Dendritic cell treated with granulocyte-macrophage colony-stimulating factor and Interleukin-4, amounts not matched to agents 40 ng/mL and 50 ng/mL, for 4 days (primary cell): ENCODE data around the gene ITPR2.
"Not testable (repeated sequence)": the region's sequence is repeated elsewhere in the genome, so short reads cannot be mapped to it uniquely, and the experiment has no call there.

ENCODE experiments used
- H3K27ac Mint-ChIP-seq: one replicate; pipeline ENCODE4 v1.8.0; 2022; ENCODE audit warnings: mild to moderate bottlenecking, mixed read lengths
- H3K27me3 Mint-ChIP-seq: one replicate; pipeline ENCODE4 v1.8.0; 2022; ENCODE audit warnings: mild to moderate bottlenecking, mixed read lengths
- H3K36me3 Mint-ChIP-seq: one replicate; pipeline ENCODE4 v1.8.0; 2022; ENCODE audit warnings: low read depth, mixed read lengths
- H3K4me1 Mint-ChIP-seq: one replicate; pipeline ENCODE4 v1.8.0; 2022; ENCODE audit warnings: low read depth, mixed read lengths
- H3K4me3 Mint-ChIP-seq: one replicate; pipeline ENCODE4 v1.8.0; 2022; ENCODE audit warnings: mild to moderate bottlenecking, moderate library complexity, mixed read lengths
- H3K9me3 Mint-ChIP-seq: one replicate; pipeline ENCODE4 v1.8.0; 2022; ENCODE audit warnings: mixed read lengths
- intact Hi-C: fragments of 100-400 bp; cut with micrococcal nuclease; formaldehyde crosslinking; loops from one replicate; pipeline ENCODE4 v1.15.0; 2022

Gene ITPR2

GRCh38 chr12:26689281-26689841 lies 143.6 kb downstream of the ITPR2 start:
- Mint-ChIP-seq H3K9me3 (no peaks in the 10 kb centered on the region), H3K36me3 (peaks cover 80% of the 10 kb centered on the region), H3K27me3 (no peaks in the 10 kb centered on the region), H3K4me1 (peaks cover 6% of the 10 kb centered on the region), H3K27ac (no peak overlapping the region), H3K4me3 (no peak overlapping the region)
- intact Hi-C loops: no loop called here

- Mint-ChIP-seq H3K27me3 (no peaks in the 10 kb centered on the region), H3K9me3 (no peaks in the 10 kb centered on the region), H3K4me3 (no peak overlapping the region), H3K4me1 (peaks cover 6% of the 10 kb centered on the region), H3K36me3 (peaks cover 80% of the 10 kb centered on the region), H3K27ac (no peak overlapping the region)
- intact Hi-C loops: no loop called here
Measured at GRCh38 chr12:26688344-26688904, 144.6 kb downstream of the ITPR2 start.

- Mint-ChIP-seq H3K4me3 (no peak overlapping the region), H3K27ac (no peak overlapping the region), H3K9me3 (no peaks in the 10 kb centered on the region), H3K27me3 (no peaks in the 10 kb centered on the region), H3K36me3 (peaks cover 85% of the 10 kb centered on the region), H3K4me1 (peaks cover 6% of the 10 kb centered on the region)
- intact Hi-C loops: no loop called here
Measured at GRCh38 chr12:26686408-26686807, 146.6 kb downstream of the ITPR2 start.

GRCh38 chr12:26684101-26684500 lies 148.9 kb downstream of the ITPR2 start:
- Mint-ChIP-seq H3K36me3 (peaks cover 93% of the 10 kb centered on the region), H3K9me3 (no peaks in the 10 kb centered on the region), H3K27me3 (no peaks in the 10 kb centered on the region), H3K4me3 (no peak overlapping the region), H3K27ac (no peak overlapping the region), H3K4me1 (peaks cover 6% of the 10 kb centered on the region)
- intact Hi-C loops: no loop called here

GRCh38 chr12:26683443-26683842 lies 149.6 kb downstream of the ITPR2 start:
- Mint-ChIP-seq H3K4me3 (no peak overlapping the region), H3K9me3 (no peaks in the 10 kb centered on the region), H3K27ac (no peak overlapping the region), H3K4me1 (peaks cover 4% of the 10 kb centered on the region), H3K36me3 (peaks cover 95% of the 10 kb centered on the region), H3K27me3 (no peaks in the 10 kb centered on the region)
- intact Hi-C loops: no loop called here

- no peaks in the 10 kb centered on the region for H3K9me3 Mint-ChIP-seq
- intact Hi-C loops: no loop called here
- no peak overlapping the region for H3K4me3 Mint-ChIP-seq
- H3K36me3 Mint-ChIP-seq: peaks cover 97% of the 10 kb centered on the region
- H3K27me3 Mint-ChIP-seq: no peaks in the 10 kb centered on the region
- H3K4me1 Mint-ChIP-seq: no peaks in the 10 kb centered on the region
- H3K27ac Mint-ChIP-seq: no peak overlapping the region
Measured at GRCh38 chr12:26680727-26681455, 152.1 kb downstream of the ITPR2 start.

GRCh38 chr12:26678697-26679660 lies 154.0 kb downstream of the ITPR2 start:
- intact Hi-C loops: no loop called here
- H3K4me3 Mint-ChIP-seq: no peak overlapping the region
- H3K4me1 Mint-ChIP-seq: no peaks in the 10 kb centered on the region
- H3K27ac Mint-ChIP-seq: no peak overlapping the region
- H3K36me3 Mint-ChIP-seq: peaks cover 82% of the 10 kb centered on the region
- H3K9me3 Mint-ChIP-seq: no peaks in the 10 kb centered on the region
- no peaks in the 10 kb centered on the region for H3K27me3 Mint-ChIP-seq

GRCh38 chr12:26671487-26671886 lies 161.5 kb downstream of the ITPR2 start:
- intact Hi-C loops, H3K27ac Mint-ChIP-seq, H3K27me3 Mint-ChIP-seq, H3K4me1 Mint-ChIP-seq, H3K4me3 Mint-ChIP-seq: not testable (repeated sequence)
- Mint-ChIP-seq H3K36me3 (peaks cover 68% of the 10 kb centered on the region), H3K9me3 (peaks cover 11% of the 10 kb centered on the region)

- Mint-ChIP-seq H3K4me1 (no peaks in the 10 kb centered on the region), H3K27ac (no peak overlapping the region), H3K4me3 (no peak overlapping the region), H3K9me3 (peaks cover 11% of the 10 kb centered on the region), H3K36me3 (peaks cover 80% of the 10 kb centered on the region), H3K27me3 (no peaks in the 10 kb centered on the region)
- intact Hi-C loops: no loop called here
Measured at GRCh38 chr12:26668847-26669246, 164.1 kb downstream of the ITPR2 start.

GRCh38 chr12:26668230-26668629 lies 164.8 kb downstream of the ITPR2 start:
- Mint-ChIP-seq H3K27ac (no peak overlapping the region), H3K36me3 (peaks cover 86% of the 10 kb centered on the region), H3K4me1 (no peaks in the 10 kb centered on the region), H3K27me3 (no peaks in the 10 kb centered on the region), H3K9me3 (peaks cover 11% of the 10 kb centered on the region), H3K4me3 (no peak overlapping the region)
- intact Hi-C loops: no loop called here

GRCh38 chr12:26666286-26666685 lies 166.7 kb downstream of the ITPR2 start:
- no peaks in the 10 kb centered on the region for H3K4me1 Mint-ChIP-seq
- H3K9me3 Mint-ChIP-seq: peaks cover 1% of the 10 kb centered on the region
- H3K27ac Mint-ChIP-seq: no peak overlapping the region
- H3K36me3 Mint-ChIP-seq: peaks cover 87% of the 10 kb centered on the region
- H3K27me3 Mint-ChIP-seq: no peaks in the 10 kb centered on the region
- no peak overlapping the region for H3K4me3 Mint-ChIP-seq
- intact Hi-C loops: no loop called here

- Mint-ChIP-seq H3K36me3 (peaks cover 83% of the 10 kb centered on the region), H3K27me3 (no peaks in the 10 kb centered on the region), H3K4me1 (no peaks in the 10 kb centered on the region), H3K4me3 (no peak overlapping the region), H3K9me3 (no peaks in the 10 kb centered on the region), H3K27ac (no peak overlapping the region)
- intact Hi-C loops: no loop called here
Measured at GRCh38 chr12:26661399-26661798, 171.6 kb downstream of the ITPR2 start.

GRCh38 chr12:26659930-26660329 lies 173.1 kb downstream of the ITPR2 start:
- Mint-ChIP-seq H3K4me1 (no peaks in the 10 kb centered on the region), H3K27me3 (no peaks in the 10 kb centered on the region), H3K9me3 (no peaks in the 10 kb centered on the region), H3K27ac (no peak overlapping the region), H3K4me3 (no peak overlapping the region), H3K36me3 (peaks cover 83% of the 10 kb centered on the region)
- intact Hi-C loops: loop anchor here (1.0 kb wide), 1 partner anchor 31 kb away; no protein-coding TSS in a partner anchor

GRCh38 chr12:26658991-26659390 lies 174.0 kb downstream of the ITPR2 start:
- no peak overlapping the region for H3K27ac Mint-ChIP-seq
- no peak overlapping the region for H3K4me3 Mint-ChIP-seq
- no peaks in the 10 kb centered on the region for H3K27me3 Mint-ChIP-seq
- intact Hi-C loops: loop anchor here (1.0 kb wide), 1 partner anchor 30 kb away; no protein-coding TSS in a partner anchor
- no peaks in the 10 kb centered on the region for H3K9me3 Mint-ChIP-seq
- peaks cover 87% of the 10 kb centered on the region for H3K36me3 Mint-ChIP-seq
- H3K4me1 Mint-ChIP-seq: no peaks in the 10 kb centered on the region
